ENCODE data around the gene ST3GAL3. TPM values are rescaled to one million over a fixed set of nuclear protein-coding genes. Genes with fewer than 3 reads are reported as not detected.

The ST3GAL3 gene
- total RNA-seq, 1 experiment from 2014 or later = 8.6 TPM

- POLR2A ChIA-PET = interaction anchor here (0.6 kb wide), 1 partner anchor 281 kb away, joined by 9 read pairs; no protein-coding TSS in a partner anchor
- H3K27ac Mint-ChIP-seq = no peak overlapping the region
These were observed 235.1 kb downstream of the ST3GAL3 start for GRCh38 chr1:43942411-43942810.

More at GRCh38 chr1:43942411-43942810, 235.1 kb downstream of the ST3GAL3 start:
- H3K36me3 Mint-ChIP-seq = no peaks in the 10 kb centered on the region
- no peak overlapping the region for H3K4me3 Mint-ChIP-seq
- DNase-seq (ENCODE audit: low spot score) = no peak
- ATAC-seq = no peak
- TF ChIP-seq AFF4 (CRISPR knock-in tag; IDR thresholded peaks at IDR 0.05; ENCODE audit: borderline replicate concordance) (no peak), RORB (CRISPR knock-in tag; IDR thresholded peaks at IDR 0.05) (no peak), MXD4 (CRISPR knock-in tag; IDR thresholded peaks at IDR 0.05; ENCODE audit: borderline replicate concordance) (no peak), JAZF1 (CRISPR knock-in tag; IDR thresholded peaks at IDR 0.05) (no peak), JUN (CRISPR knock-in tag; IDR thresholded peaks at IDR 0.05) (no peak), TEAD1 (CRISPR knock-in tag; IDR thresholded peaks at IDR 0.05) (no peak), ATF1 (CRISPR knock-in tag; IDR thresholded peaks at IDR 0.05) (no peak), MAX (CRISPR knock-in tag; IDR thresholded peaks at IDR 0.05) (no peak), ZNF532 (CRISPR knock-in tag; IDR thresholded peaks at IDR 0.05; ENCODE audit: borderline replicate concordance) (no peak), ERG (CRISPR knock-in tag; IDR thresholded peaks at IDR 0.05) (no peak), ZNF317 (CRISPR knock-in tag; IDR thresholded peaks at IDR 0.05; ENCODE audit: borderline replicate concordance, low read depth) (no peak)
- TF ChIP-seq, protein P1, sequence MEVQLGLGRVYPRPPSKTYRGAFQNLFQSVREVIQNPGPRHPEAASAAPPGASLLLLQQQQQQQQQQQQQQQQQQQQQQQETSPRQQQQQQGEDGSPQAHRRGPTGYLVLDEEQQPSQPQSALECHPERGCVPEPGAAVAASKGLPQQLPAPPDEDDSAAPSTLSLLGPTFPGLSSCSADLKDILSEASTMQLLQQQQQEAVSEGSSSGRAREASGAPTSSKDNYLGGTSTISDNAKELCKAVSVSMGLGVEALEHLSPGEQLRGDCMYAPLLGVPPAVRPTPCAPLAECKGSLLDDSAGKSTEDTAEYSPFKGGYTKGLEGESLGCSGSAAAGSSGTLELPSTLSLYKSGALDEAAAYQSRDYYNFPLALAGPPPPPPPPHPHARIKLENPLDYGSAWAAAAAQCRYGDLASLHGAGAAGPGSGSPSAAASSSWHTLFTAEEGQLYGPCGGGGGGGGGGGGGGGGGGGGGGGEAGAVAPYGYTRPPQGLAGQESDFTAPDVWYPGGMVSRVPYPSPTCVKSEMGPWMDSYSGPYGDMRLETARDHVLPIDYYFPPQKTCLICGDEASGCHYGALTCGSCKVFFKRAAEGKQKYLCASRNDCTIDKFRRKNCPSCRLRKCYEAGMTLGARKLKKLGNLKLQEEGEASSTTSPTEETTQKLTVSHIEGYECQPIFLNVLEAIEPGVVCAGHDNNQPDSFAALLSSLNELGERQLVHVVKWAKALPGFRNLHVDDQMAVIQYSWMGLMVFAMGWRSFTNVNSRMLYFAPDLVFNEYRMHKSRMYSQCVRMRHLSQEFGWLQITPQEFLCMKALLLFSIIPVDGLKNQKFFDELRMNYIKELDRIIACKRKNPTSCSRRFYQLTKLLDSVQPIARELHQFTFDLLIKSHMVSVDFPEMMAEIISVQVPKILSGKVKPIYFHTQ (CRISPR knock-in tag; IDR thresholded peaks at IDR 0.05) = no peak
- TF ChIP-seq, protein P2, sequence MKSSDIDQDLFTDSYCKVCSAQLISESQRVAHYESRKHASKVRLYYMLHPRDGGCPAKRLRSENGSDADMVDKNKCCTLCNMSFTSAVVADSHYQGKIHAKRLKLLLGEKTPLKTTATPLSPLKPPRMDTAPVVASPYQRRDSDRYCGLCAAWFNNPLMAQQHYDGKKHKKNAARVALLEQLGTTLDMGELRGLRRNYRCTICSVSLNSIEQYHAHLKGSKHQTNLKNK (CRISPR knock-in tag; IDR thresholded peaks at IDR 0.05) = no peak
- H3K4me1 Mint-ChIP-seq = peaks cover 52% of the 10 kb centered on the region
- no peaks in the 10 kb centered on the region for H3K9me3 Mint-ChIP-seq
- CTCF ChIA-PET = interaction anchor here (1.2 to 9.9 kb wide), 3 partner anchors 8 to 176 kb away, joined by 6 to 172 read pairs (median 11); partner anchors contain the start of gene ARTN
- H3K27me3 Mint-ChIP-seq (ENCODE audit: low read depth) = no peaks in the 10 kb centered on the region

All from WTC11 (cell line).